ENCODE results near the gene JAML. TPM values are rescaled to one million over a fixed set of nuclear protein-coding genes. Genes with fewer than 3 reads are reported as not detected.

Gene JAML
- total RNA-seq, 1 experiment from 2014 or later, result 0.30 TPM

- Histone ChIP-seq H3K4me2 (ENCODE audit: low read length) (no peak overlapping the region), H3K9ac (ENCODE audit: low read length) (no peak overlapping the region), H2AFZ (ENCODE audit: low read depth, low read length, poor library complexity, severe bottlenecking) (no peak overlapping the region), H3K79me2 (ENCODE audit: insufficient read depth, low read length) (no peaks in the 10 kb centered on the region), H3K27ac (ENCODE audit: low read depth, low read length) (no peak overlapping the region), H3K27me3 (ENCODE audit: insufficient read depth, low read length) (no peaks in the 10 kb centered on the region), H3K9me3 (ENCODE audit: control insufficient read depth in 1 of 2, insufficient read depth in 1 of 2, low read depth in 1 of 2, low read length in 2 of 2) (no peaks in the 10 kb centered on the region), H3K4me3 (replicated peaks in 1 of 2; ENCODE audit: low read depth in 1 of 2, low read length in 2 of 2) (no peak overlapping the region), H3K36me3 (ENCODE audit: control insufficient read depth in 1 of 2, insufficient read depth in 2 of 2, low read length in 2 of 2) (no peaks in the 10 kb centered on the region), H4K20me1 (ENCODE audit: insufficient read depth) (no peaks in the 10 kb centered on the region), H3K4me1 (ENCODE audit: control insufficient read depth in 1 of 2, insufficient read depth in 2 of 2, low read length in 2 of 2) (peaks cover 29 to 35% of the 10 kb centered on the region in 2 experiments), H3K9me2 (ENCODE audit: insufficient read depth) (no peaks in the 10 kb centered on the region)
- ATAC-seq (no peak), DNase-seq (ENCODE audit: low read depth, low spot score) (no peak)
- no TSS peak for BruUV-seq (replicated peaks)
- no peak for TF ChIP-seq SP1 (IDR thresholded peaks at IDR 0.05; ENCODE audit: low read depth)
- no peak for TF ChIP-seq EZH2phosphoT487 (IDR thresholded peaks at IDR 0.05; ENCODE audit: borderline replicate concordance)
- no peak for TF ChIP-seq JUND (IDR thresholded peaks at IDR 0.05)
- no peak for TF ChIP-seq POLR2A (IDR thresholded peaks at IDR 0.05; ENCODE audit: borderline replicate concordance, extremely low read depth, insufficient read depth, insufficient read length)
- TF ChIP-seq, protein P1, sequence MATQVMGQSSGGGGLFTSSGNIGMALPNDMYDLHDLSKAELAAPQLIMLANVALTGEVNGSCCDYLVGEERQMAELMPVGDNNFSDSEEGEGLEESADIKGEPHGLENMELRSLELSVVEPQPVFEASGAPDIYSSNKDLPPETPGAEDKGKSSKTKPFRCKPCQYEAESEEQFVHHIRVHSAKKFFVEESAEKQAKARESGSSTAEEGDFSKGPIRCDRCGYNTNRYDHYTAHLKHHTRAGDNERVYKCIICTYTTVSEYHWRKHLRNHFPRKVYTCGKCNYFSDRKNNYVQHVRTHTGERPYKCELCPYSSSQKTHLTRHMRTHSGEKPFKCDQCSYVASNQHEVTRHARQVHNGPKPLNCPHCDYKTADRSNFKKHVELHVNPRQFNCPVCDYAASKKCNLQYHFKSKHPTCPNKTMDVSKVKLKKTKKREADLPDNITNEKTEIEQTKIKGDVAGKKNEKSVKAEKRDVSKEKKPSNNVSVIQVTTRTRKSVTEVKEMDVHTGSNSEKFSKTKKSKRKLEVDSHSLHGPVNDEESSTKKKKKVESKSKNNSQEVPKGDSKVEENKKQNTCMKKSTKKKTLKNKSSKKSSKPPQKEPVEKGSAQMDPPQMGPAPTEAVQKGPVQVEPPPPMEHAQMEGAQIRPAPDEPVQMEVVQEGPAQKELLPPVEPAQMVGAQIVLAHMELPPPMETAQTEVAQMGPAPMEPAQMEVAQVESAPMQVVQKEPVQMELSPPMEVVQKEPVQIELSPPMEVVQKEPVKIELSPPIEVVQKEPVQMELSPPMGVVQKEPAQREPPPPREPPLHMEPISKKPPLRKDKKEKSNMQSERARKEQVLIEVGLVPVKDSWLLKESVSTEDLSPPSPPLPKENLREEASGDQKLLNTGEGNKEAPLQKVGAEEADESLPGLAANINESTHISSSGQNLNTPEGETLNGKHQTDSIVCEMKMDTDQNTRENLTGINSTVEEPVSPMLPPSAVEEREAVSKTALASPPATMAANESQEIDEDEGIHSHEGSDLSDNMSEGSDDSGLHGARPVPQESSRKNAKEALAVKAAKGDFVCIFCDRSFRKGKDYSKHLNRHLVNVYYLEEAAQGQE (IDR thresholded peaks at IDR 0.05; ENCODE audit: low read depth), result no peak
- TF ChIP-seq RAD21 (IDR thresholded peaks at IDR 0.05; ENCODE audit: low read depth), result no peak
- no peak for TF ChIP-seq CBX3 (IDR thresholded peaks at IDR 0.05; ENCODE audit: low read depth)
- no peak for TF ChIP-seq ELF1 (IDR thresholded peaks at IDR 0.05; ENCODE audit: borderline replicate concordance, low read depth)
- TF ChIP-seq FOSL1 (IDR thresholded peaks at IDR 0.05; ENCODE audit: low read depth), result no peak
- ChIA-PET POLR2A (interaction anchor here (0.8 kb wide), 1 partner anchor 13 kb away, joined by 3 read pairs; the partner anchor contains the start of gene MPZL3), RAD21 (ENCODE audit: low non-redundant PET in 1 of 2, low total read pairs in 2 of 2, uncharacterized antibody in 2 of 2, unreplicated experiment in 2 of 2) (no interaction called here), CTCF (no interaction called here)
- intact Hi-C loops (cut with micrococcal nuclease), result no loop called here
Measured at GRCh38 chr11:118238929-118239328, 14.1 kb upstream of the JAML start.
